Suprapubic skin (tissue), 3 donors: ENCODE data around the gene PLXNA4.

Experiments used
- EP300 ChIP-seq: sonication (generic); formaldehyde crosslinking; IDR thresholded peaks from one replicate; pipeline ENCODE4 v1.6.1; 2017; ENCODE audit warnings: antibody characterized with exemption
- POLR2A ChIP-seq, 2 donors: fragments of 450-650 bp; IDR thresholded peaks; one replicate each; pipeline ENCODE4 v1.6.1; 2017; ENCODE audit warnings: antibody characterized with exemption in 2 of 2, mild to moderate bottlenecking in 2 of 2, moderate library complexity in 2 of 2
- TF ChIP-seq, protein P1 (sequence below), 2 donors: fragments of 200-600 bp in 1 of 2; fragments of 450-650 bp in 1 of 2; sonication (generic) in 1 of 2; IDR thresholded peaks; one replicate each; pipeline ENCODE4 v1.5.1; 2016 to 2019; ENCODE audit warnings: antibody characterized with exemption in 2 of 2, mild to moderate bottlenecking in 1 of 2, moderate library complexity in 1 of 2

DNA sequence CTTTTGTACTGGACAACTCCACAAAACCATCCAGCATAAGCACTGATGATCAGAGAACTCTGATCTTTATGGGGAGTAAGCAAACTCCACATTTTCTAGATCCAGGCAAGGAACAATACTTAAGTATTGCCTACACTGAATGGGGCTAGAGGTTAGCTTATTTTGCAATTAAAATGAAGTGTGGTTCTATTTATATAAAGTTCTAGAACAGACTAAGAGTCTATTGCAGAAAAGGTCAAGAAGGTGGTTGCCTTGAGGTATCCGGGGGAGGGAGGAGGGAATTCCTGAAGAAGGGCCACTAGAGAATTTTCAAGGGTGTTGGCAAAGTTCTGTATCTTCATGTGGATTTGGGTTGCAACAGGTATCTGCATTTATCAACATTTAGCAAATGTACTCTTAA, 477.9 kb downstream of the PLXNA4 start:
- TF ChIP-seq EP300 = no peak
- TF ChIP-seq, protein P1, sequence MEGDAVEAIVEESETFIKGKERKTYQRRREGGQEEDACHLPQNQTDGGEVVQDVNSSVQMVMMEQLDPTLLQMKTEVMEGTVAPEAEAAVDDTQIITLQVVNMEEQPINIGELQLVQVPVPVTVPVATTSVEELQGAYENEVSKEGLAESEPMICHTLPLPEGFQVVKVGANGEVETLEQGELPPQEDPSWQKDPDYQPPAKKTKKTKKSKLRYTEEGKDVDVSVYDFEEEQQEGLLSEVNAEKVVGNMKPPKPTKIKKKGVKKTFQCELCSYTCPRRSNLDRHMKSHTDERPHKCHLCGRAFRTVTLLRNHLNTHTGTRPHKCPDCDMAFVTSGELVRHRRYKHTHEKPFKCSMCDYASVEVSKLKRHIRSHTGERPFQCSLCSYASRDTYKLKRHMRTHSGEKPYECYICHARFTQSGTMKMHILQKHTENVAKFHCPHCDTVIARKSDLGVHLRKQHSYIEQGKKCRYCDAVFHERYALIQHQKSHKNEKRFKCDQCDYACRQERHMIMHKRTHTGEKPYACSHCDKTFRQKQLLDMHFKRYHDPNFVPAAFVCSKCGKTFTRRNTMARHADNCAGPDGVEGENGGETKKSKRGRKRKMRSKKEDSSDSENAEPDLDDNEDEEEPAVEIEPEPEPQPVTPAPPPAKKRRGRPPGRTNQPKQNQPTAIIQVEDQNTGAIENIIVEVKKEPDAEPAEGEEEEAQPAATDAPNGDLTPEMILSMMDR (IDR thresholded peaks at IDR 0.05) = no peak
- TF ChIP-seq POLR2A (IDR thresholded peaks at IDR 0.05) = no peak
